Activated T-helper 9 cell treated with anti-CD3 and anti-CD28 coated beads, Interleukin-2, amount 50 U/mL, for 16 hours (primary cell): ENCODE data around the gene COBLL1.
"Not testable (repeated sequence)": the region's sequence is repeated elsewhere in the genome, so short reads cannot be mapped to it uniquely, and the experiment has no call there.

Experiments used
- DNase-seq: peaks from one replicate; pipeline ENCODE4 v3.0.0-alpha.2; 2020; ENCODE audit warnings: low read depth

COBLL1 gene, protein sequence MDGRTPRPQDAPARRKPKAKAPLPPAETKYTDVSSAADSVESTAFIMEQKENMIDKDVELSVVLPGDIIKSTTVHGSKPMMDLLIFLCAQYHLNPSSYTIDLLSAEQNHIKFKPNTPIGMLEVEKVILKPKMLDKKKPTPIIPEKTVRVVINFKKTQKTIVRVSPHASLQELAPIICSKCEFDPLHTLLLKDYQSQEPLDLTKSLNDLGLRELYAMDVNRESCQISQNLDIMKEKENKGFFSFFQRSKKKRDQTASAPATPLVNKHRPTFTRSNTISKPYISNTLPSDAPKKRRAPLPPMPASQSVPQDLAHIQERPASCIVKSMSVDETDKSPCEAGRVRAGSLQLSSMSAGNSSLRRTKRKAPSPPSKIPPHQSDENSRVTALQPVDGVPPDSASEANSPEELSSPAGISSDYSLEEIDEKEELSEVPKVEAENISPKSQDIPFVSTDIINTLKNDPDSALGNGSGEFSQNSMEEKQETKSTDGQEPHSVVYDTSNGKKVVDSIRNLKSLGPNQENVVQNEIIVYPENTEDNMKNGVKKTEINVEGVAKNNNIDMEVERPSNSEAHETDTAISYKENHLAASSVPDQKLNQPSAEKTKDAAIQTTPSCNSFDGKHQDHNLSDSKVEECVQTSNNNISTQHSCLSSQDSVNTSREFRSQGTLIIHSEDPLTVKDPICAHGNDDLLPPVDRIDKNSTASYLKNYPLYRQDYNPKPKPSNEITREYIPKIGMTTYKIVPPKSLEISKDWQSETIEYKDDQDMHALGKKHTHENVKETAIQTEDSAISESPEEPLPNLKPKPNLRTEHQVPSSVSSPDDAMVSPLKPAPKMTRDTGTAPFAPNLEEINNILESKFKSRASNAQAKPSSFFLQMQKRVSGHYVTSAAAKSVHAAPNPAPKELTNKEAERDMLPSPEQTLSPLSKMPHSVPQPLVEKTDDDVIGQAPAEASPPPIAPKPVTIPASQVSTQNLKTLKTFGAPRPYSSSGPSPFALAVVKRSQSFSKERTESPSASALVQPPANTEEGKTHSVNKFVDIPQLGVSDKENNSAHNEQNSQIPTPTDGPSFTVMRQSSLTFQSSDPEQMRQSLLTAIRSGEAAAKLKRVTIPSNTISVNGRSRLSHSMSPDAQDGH

DNA sequence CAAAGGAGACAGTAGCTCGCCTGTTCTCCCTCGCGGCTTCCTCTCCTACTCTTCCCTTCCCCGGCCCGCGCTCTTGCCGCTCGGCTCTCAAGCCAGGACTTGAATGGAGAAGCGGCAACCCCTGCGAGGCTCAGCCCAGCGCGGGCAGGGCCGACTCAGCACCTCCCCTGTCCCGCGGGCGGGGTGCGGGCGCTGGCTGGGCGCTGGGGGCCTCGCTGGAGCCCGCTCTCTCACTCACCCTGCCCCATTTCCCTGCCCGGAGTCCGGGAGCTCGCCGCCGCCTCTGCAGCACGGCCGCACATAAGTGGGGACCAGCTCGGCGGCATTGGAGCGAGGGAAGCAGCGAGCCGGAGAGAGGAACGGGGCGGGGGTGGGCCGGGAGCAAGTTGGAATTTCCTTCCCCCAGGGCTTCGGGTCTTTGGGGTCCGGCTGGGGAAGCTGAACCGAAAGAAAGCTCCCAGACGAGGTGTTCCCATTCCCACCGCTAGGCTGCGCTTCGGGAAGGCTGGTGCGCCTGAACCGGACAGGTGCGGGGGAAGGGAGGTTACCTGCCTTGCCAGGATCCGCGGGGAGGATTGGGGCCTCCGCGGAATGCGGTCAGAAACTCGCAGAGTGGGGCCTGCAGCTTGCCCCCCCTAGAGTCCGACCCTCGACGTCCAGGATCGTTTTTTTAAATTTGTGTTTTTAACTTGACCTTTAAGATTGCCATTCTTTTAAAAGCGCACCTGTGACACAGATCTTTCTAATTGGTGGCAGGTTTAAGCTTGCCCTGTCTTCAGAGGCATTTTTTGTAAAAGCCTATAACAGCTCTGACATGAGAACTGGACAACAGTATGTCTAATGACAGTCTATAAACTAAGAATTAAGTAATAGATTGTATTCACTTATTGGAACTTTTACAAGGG is at the start of gene COBLL1:
TSS of gene COBLL1 (minus strand) at position 105 of the 905 bp plus-strand sequence. CDS start 627 bp downstream, outside the sequence.
- no peak for DNase-seq

DNA sequence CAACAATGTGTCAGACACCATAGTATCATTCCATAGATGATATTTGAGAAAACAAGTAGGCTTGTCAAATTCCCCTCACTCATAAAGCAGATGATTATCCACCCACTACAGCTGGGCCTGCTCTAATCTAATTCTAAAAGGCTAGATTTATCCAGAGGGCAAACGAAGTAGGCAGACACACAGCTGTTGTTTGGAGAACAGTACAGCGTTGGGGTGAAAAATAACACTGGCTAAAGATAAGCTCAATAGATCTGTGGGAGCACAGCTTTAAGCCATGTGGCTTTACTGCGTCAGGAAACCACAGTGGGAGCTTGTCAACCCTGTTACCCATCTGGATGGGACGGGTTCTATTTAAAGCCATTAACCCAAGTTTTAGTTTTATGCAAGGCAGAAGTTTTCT is 48.9 kb upstream of the COBLL1 start:
- no peak for DNase-seq

DNA sequence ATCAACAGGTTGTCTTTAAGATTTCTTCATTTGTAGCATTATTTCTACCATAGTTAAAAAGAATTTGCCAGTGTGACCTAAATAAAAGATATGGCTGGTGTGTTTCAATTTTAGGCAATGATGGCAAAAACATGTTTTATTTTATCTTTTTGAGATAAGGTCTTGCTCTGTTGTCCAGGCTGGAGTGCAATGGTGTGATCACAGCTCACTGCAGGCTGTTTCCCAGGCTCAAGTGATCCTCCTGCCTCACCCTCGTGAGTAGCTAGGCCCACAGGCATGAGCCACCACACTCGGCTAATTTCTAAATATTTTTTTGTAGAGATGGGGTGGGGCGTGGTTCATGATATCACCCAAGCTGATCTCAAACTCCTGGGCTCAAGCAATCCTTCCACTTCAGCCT is 47.0 kb upstream of the COBLL1 start:
- no peak for DNase-seq

DNA sequence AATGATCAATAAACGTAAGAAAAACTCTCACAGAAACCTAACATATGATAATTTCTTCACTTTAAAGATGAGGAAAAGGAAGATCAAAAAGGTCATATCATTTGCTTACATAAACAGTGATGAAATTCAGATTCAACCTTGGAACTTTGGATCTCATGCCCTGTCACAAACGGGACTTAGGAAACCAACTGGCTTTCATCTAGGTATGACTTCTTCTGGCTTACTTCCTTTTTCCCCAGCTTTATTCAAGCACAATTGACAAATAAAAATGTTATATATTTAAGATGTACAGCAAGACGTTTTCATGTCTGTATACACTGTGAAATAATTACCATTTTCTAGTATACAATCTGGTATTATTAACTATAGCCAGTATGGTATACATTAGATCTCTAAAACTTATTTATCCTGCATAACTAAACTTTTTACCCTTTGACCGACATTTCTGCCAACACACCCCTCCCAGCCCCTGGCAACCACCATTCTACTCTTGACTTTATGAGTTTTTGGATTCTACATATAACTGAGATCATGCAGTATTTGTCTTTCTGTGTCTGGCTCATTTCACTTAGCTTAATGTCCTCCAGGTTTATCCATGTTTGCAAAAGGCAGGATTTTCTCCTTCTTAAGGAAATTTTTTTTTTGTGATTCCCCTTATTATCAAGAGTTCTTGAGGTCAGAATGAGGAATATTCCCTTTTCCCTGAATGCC is 46.0 kb upstream of the COBLL1 start:
- DNase-seq, result no peak

DNA sequence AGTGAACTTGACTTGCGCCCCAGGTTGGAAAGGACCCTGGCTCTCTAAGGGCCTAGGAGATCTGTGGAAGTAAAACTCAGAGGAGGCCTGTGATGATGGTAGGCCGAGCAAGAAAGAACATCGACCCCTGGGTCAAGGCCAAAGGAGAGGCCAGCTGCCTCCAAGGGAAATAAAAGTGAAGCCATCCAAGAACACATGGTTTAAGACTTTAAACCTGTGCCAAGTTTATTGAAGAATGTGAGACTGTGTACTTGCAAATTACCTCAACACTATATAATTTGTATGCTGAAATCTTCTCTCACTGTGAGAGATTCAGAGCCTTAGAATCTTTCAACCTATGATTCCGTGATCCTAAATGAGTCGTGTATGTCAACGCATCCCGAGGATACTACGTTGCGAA is 40.7 kb upstream of the COBLL1 start:
- no peak for DNase-seq

DNA sequence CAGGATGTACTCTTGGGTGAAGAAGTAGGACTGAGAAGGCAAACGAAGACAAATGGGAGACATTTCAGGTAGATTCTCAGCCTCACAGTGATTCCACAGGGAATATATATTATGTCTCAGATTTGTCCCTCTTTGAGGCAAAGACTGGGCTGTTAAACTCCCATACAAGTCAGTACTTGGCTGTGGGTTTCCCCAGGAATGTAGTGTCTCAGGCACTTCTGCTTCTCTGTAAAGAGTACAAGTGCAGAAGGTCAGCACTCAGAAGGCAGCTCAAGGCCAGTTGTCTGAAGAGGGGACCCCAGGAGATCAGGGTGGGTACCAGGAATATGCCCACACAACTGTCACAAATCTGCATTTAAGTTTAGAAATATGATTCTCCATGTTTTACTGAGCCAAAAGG is 39.9 kb upstream of the COBLL1 start:
- no peak for DNase-seq

DNA sequence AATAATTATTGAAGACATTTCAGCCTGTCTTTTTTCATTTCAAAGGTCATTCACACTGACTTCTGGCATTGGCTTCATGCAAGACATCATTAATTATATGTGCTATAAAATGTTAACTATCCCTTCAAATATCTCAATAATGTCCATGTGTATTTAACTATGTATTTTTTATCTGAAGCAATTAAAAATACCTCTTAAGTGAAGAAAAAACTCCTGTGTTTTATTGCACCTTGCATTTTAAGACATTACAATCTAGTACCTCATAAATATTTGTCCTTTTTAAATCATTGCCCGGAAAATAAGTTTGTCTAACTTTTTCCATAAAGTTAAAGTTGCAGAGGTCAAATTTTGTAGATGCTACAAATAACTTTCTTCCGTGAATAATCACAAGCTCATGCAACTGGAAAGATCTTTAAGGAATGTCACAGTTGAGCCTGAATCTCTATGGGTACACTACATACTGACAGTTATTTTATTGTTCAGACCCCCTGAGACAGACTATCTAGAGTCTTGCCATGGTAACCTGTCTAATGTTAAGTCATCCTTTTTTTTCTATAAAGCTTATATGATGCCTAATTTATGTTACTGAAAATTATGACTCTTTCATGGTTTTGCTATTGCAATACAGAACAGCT is 38.4 kb upstream of the COBLL1 start:
- DNase-seq, result no peak

DNA sequence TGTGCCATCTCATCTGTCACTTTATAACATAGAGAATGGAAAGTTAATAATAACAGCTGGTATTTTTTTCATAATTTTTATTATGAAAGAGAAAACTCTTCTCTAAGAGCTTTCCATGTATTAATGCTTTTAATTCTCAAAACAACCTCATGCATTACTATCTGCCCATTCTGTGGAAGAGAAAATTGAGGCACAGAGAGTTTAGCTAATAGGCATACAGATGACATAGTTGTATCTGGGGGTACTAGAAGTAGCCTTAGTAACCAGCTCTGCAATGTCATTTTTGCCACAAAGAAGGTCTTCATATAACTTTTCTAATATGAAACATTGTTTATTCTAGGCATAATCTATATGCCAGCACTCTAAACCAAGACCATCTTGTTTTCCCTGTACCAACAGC is 36.3 kb upstream of the COBLL1 start:
- no peak for DNase-seq

DNA sequence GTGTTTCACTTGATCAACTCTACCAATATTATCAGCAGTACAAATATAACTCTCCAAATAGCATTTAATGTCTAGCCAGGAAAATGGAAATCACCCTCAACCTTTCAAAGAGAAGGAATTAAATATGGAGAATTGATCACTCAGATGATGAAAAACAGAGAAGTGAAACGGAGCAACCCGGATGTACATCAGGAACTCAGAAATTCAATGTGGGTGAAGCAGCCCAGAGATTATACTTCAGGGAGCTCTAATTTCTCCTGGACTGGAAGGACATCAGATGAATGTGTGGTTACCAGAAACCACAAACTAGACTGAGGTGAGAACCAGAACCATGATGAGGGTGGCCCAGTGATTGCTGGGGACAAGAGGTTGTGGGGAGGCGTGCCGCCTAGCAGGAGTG is 35.5 kb upstream of the COBLL1 start:
- no peak for DNase-seq

DNA sequence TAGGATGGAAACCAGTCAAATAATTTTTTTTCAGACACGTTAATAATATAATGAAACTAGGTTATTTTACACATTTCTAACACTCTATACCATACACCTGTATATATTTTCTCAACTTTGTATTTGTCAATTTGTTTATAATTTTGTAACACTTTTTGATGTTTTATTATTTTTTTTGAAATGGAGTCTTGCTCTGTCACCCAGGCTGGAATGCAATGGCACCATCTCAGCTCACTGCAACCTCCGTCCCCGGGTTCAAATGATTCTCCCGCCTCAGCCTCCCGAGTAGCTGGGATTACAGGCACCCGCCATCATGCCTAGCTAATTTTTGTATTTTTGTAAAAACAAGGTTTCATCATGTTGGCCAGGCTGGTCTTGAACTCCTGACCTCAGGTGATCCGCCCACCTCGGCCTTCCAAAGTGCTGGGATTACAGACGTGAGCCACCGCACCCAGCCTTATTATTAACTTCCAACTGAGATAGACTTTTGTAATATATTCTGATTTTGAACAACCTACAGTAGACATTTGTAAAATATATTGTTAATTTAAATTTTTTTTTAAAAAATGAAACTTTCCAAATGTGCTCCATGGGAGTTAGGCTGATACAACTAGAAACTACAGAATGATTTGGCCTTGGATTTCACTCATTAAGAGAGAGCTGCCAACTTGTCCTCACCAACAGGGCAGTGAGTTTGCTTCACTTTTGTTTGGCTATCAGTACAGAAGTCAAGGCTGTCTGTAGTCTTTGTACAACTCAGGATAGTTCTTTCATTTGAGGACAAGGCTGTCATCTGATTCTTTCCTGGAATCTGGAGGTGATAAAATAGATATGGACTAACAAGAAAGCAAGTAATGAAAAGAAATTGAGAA is 33.9 kb upstream of the COBLL1 start:
- no peak for DNase-seq

DNA sequence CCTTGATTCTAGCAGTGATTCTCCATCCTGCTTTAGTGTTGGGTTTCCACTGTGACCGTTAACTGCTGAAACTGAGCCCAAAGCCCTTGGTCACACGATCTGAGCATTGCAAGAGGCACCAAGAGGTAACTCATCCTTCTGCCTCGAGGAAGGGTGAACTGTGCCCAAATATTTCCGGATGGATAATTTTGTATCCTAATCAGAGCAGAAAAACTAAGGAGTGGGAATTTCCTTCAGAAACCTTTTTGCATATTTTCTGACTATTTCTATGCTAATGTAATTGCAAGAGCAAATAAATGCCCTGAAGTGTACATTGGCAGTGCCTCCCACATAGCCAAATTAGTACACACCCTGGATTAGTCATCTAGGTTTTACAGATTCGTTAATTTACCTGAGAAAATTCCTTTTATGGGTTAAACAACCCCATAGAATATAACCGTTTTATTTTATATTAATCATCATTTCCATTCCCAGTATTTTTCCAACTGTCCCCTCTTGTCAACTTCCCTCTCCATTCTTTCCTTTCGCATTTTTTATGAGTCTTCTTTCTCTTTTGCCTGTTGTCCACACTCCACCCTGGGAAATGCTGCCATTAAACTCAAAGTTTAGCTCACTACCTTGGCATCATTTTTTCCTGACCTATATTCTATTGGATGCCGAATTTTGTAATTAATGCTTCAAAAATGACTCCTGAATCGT is 31.7 kb upstream of the COBLL1 start:
- DNase-seq, result no peak

DNA sequence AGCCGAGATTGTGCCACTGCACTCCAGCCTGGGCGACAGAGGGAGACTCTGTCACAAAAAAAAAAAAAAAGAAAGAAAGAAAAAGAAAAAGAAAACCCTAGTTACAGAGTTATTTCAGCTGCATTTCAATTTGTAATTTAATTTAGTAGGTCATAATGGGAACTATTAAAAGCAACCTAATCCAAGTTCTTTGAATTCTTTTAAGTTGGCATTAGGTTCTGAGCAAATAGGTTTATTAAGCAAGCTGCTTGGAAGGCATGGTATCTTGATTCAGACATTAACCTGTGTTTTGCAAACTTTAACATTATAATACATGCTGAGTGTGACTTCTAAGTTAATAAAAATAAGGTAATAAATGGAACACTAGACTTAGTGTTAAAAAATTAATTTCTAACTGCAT is 29.8 kb upstream of the COBLL1 start:
- no peak for DNase-seq

DNA sequence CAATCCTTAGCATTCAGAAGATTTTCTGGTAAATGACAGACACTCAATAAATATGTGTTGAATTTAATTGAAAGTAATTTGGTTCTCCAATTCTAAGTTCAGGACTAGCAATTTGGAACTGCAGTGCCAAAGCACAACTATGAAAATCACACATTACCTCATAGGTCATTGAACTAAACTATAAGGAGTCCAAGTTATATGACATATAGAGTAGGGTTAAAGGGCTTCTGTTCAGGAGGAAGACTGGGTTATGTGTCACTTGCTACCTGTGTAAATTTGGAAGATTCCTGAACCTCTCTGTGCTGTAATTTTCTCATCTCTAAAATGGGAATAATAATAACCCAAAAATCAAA is 27.8 kb upstream of the COBLL1 start:
- DNase-seq, result no peak

DNA sequence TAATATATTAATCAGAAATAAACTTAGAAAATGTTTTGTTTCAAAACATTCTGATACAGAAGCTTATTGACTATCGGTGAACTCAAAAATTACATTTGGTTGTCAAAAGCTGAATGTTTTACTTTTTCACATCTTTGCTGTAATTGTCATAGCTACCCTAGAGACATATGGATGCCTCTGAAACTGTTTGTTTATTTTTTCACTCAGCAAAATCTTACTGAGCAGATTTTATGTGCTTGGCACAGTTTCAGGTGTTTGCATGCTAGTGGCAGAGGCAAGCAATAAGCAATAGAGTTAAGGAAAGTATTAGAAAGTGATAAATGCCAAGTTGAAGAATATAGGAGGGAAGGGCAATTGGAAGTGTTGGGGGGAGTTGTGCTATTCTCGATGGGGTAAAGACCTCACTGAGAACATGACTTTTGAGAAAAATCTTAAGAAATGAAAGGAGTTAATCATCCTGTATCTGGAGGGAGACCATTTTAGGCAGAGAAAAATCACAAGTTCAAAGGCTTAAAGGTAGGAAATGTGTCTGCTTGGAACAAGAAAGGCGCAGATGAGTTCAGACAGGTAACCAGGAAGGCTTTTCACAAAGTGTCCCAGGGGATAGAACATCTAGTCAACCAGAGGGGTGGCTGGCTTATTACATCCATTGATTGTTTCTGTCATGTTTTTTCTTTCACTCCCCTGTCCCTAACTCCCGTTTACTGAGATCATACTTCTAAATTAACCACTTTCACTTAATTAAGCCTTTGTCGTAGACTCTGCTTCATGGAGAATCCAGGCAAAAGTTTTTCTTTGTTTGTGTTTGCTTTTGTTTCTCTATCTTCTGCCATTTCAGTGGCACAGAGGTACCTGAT is 27.2 kb upstream of the COBLL1 start:
- DNase-seq, result no peak

DNA sequence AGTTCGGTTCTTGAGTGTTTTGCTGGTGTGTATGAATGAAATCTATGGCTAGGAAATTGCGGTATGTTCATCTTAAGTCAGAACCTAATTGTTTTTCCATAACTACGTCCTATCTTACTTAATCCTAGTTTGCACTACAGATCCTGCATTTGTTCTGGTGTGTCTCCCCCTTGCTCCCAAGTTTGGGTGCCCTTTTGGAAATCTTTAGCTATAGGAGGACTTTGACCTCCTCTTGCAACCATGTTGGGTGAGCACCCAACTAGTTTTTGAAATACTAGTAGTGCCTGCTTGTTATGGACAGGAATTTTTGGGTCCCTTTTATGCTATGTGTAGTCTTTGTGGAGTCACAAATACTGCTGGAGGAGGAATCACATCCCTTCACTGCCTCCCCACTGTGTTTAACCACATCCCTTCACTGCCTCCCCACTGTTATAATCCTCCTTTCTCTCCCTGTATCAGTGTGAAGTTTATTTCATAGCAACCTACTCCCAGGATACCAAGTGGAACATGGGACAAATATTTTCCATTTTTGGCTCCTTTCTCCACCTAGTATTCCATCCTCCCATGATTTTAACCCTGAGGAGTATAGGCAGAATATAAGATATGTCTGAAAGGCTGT is 26.3 kb upstream of the COBLL1 start:
- no peak for DNase-seq

DNA sequence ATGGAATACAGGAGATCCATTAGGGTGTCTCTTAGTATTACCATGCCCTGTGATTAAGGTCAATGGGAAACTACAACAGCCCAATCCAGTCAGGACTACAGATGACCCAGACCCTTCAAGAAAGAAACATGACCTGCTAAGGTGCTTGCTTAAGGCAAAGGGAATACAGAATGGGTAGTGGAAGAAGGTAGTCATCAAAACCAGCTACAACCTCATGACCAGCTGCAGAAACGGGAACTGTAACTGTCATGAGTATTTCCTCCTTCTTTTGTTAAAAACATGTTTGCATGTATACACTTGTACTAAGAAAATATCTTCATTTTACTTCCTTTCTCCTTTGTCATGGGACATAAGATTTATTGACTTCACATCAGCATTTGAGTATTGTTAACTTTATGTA is 24.8 kb upstream of the COBLL1 start:
- DNase-seq, result not testable (repeated sequence)

DNA sequence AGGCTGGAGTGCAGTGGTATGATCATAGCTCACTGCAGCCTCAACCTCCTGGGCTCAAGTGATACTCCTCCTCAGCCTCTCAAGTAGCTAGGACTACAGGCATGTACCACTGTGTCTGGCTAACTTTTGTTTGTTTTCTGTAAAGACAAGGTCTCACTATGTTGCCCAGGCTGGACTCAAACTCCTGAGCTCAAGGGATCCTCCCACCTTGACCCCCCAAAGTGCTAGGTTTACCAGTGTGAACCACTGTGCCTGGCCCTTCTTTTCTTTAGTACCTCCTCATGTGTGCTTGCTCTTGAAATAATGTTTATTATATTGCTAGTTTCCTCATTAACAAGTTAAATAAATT is 19.0 kb upstream of the COBLL1 start:
- no peak for DNase-seq
